Mesendoderm (in vitro differentiated cells): ENCODE results near the gene FLVCR1.
A peak's percentile ranks its signal among the peaks of the same experiment; 100 is the strongest.

Experiments used
- DNase-seq: peaks from one replicate; pipeline ENCODE4 v3.0.0; 2013
- H2AK5ac ChIP-seq: 2 replicates; pipeline ENCODE4 v1.6.1; 2013; ENCODE audit warnings: low read length, inconsistent platforms
- H2BK120ac ChIP-seq: 2 replicates; pipeline ENCODE4 v1.6.1; 2013; ENCODE audit warnings: low read depth, mild to moderate bottlenecking, low read length, moderate library complexity, mixed read lengths
- H2BK15ac ChIP-seq: replicated peaks from 2 replicates; pipeline ENCODE4 v1.6.1; 2013; ENCODE audit warnings: low read depth, mild to moderate bottlenecking, moderate library complexity
- H2BK5ac ChIP-seq: 2 replicates; pipeline ENCODE4 v1.6.1; 2013; ENCODE audit warnings: low read length, inconsistent platforms
- H3K18ac ChIP-seq: 2 replicates; pipeline ENCODE4 v1.6.1; 2013; ENCODE audit warnings: mild to moderate bottlenecking, low read length, mixed read lengths
- H3K23ac ChIP-seq: one replicate; pipeline ENCODE4 v1.6.1; 2013; ENCODE audit warnings: low read length
- H3K27ac ChIP-seq: 2 replicates; pipeline ENCODE4 v1.5.1; 2013; ENCODE audit warnings: low read depth, mild to moderate bottlenecking, inconsistent platforms, low read length, moderate library complexity
- H3K27me3 ChIP-seq: 2 replicates; pipeline ENCODE4 v1.6.1; 2013; ENCODE audit warnings: low read length, control low read depth, mild to moderate bottlenecking, inconsistent platforms; ENCODE audit not compliant: insufficient read depth, poor library complexity
- H3K36me3 ChIP-seq: 2 replicates; pipeline ENCODE4 v1.6.1; 2013; ENCODE audit warnings: low read length, inconsistent platforms; ENCODE audit not compliant: control insufficient read depth, insufficient read depth
- H3K4ac ChIP-seq: one replicate; pipeline ENCODE4 v1.6.1; 2013; ENCODE audit warnings: low read depth, mild to moderate bottlenecking, low read length, moderate library complexity
- H3K4me1 ChIP-seq: 2 replicates; pipeline ENCODE4 v1.6.1; 2013; ENCODE audit warnings: low read depth, low read length, inconsistent platforms; ENCODE audit not compliant: control insufficient read depth
- H3K4me2 ChIP-seq: 2 replicates; pipeline ENCODE4 v1.6.1; 2013; ENCODE audit warnings: low read length
- H3K4me3 ChIP-seq: 2 replicates; pipeline ENCODE4 v1.5.1; 2013; ENCODE audit warnings: mild to moderate bottlenecking, low read length
- H3K56ac ChIP-seq: one replicate; pipeline ENCODE4 v1.6.1; 2013; ENCODE audit warnings: low read length
- H3K79me1 ChIP-seq: 2 replicates; pipeline ENCODE4 v1.6.1; 2013; ENCODE audit warnings: low read length, inconsistent platforms
- H3K79me2 ChIP-seq: 2 replicates; pipeline ENCODE4 v1.6.1; 2013; ENCODE audit warnings: mild to moderate bottlenecking, low read length; ENCODE audit not compliant: control insufficient read depth, insufficient read depth
- H3K9ac ChIP-seq: 2 replicates; pipeline ENCODE4 v1.6.1; 2013; ENCODE audit warnings: low read length, inconsistent platforms
- H4K5ac ChIP-seq: one replicate; pipeline ENCODE4 v1.6.1; 2013; ENCODE audit warnings: low read length
- H4K8ac ChIP-seq: one replicate; pipeline ENCODE4 v1.6.1; 2013; ENCODE audit warnings: low read depth, mild to moderate bottlenecking, control low read depth, low read length, moderate library complexity
- WGBS: extraction: QIAGEN DNeasy Blood & Tissue Kit; methylation state at CpG from one replicate; pipeline ENCODE4 v1.1.7; 2013; ENCODE audit warnings: low lambda C conversion rate, missing lambda C conversion rate; ENCODE audit not compliant: insufficient coverage; ENCODE audit errors: extremely low coverage; 5-methylcytosine and 5-hydroxymethylcytosine counted together

FLVCR1 gene

GRCh38 chr1:212937034-212937433 is 79.0 kb downstream of the FLVCR1 start:
- Histone ChIP-seq H2BK5ac (no peak overlapping the region), H3K4me1 (no peaks in the 10 kb centered on the region), H4K8ac (no peak overlapping the region), H3K79me2 (no peaks in the 10 kb centered on the region), H3K56ac (no peak overlapping the region), H3K4me2 (no peak overlapping the region), H3K18ac (no peak overlapping the region), H3K79me1 (no peaks in the 10 kb centered on the region), H3K4ac (no peak overlapping the region), H4K5ac (no peak overlapping the region), H3K4me3 (no peak overlapping the region), H3K27ac (no peak overlapping the region), H3K9ac (no peak overlapping the region), H3K23ac (no peak overlapping the region), H3K27me3 (no peaks in the 10 kb centered on the region), H2BK15ac (no peak overlapping the region), H2BK120ac (no peak overlapping the region), H2AK5ac (no peak overlapping the region), H3K36me3 (no peaks in the 10 kb centered on the region)
- no peak for DNase-seq
- WGBS = no CpG with 5 or more reads among the region's 3 CpGs

GRCh38 chr1:212938846-212939245 is 80.8 kb downstream of the FLVCR1 start:
- Histone ChIP-seq H3K79me1 (no peaks in the 10 kb centered on the region), H2BK15ac (no peak overlapping the region), H3K36me3 (no peaks in the 10 kb centered on the region), H2AK5ac (no peak overlapping the region), H4K5ac (no peak overlapping the region), H3K4me2 (no peak overlapping the region), H3K4me1 (no peaks in the 10 kb centered on the region), H4K8ac (no peak overlapping the region), H3K79me2 (no peaks in the 10 kb centered on the region), H3K56ac (no peak overlapping the region), H2BK120ac (no peak overlapping the region), H3K4ac (no peak overlapping the region), H3K4me3 (no peak overlapping the region), H3K27me3 (no peaks in the 10 kb centered on the region), H2BK5ac (no peak overlapping the region), H3K27ac (no peak overlapping the region), H3K9ac (no peak overlapping the region), H3K23ac (no peak overlapping the region), H3K18ac (no peak overlapping the region)
- no CpG with 5 or more reads among the region's 6 CpGs for WGBS
- no peak for DNase-seq

GRCh38 chr1:212941452-212941851 is 83.4 kb downstream of the FLVCR1 start:
- Histone ChIP-seq H3K36me3 (no peaks in the 10 kb centered on the region), H3K27ac (no peak overlapping the region), H3K4me2 (no peak overlapping the region), H4K8ac (no peak overlapping the region), H3K79me2 (no peaks in the 10 kb centered on the region), H3K23ac (no peak overlapping the region), H3K4me3 (no peak overlapping the region), H3K56ac (no peak overlapping the region), H3K9ac (no peak overlapping the region), H3K79me1 (no peaks in the 10 kb centered on the region), H2AK5ac (no peak overlapping the region), H3K18ac (no peak overlapping the region), H2BK120ac (no peak overlapping the region), H4K5ac (no peak overlapping the region), H3K4ac (no peak overlapping the region), H3K4me1 (no peaks in the 10 kb centered on the region), H2BK5ac (no peak overlapping the region), H2BK15ac (no peak overlapping the region), H3K27me3 (no peaks in the 10 kb centered on the region)
- WGBS = no CpG with 5 or more reads among the region's 1 CpG
- DNase-seq = peak; percentile 61

GRCh38 chr1:212942679-212943392 is 84.8 kb downstream of the FLVCR1 start:
- no peak overlapping the region for H3K4ac ChIP-seq
- H2BK5ac ChIP-seq = no peak overlapping the region
- H3K36me3 ChIP-seq = no peaks in the 10 kb centered on the region
- no peak overlapping the region for H4K8ac ChIP-seq
- H2BK120ac ChIP-seq = no peak overlapping the region
- H3K9ac ChIP-seq = no peak overlapping the region
- no peak overlapping the region for H3K4me3 ChIP-seq
- H3K56ac ChIP-seq = no peak overlapping the region
- no peaks in the 10 kb centered on the region for H3K79me1 ChIP-seq
- H3K4me1 ChIP-seq = no peaks in the 10 kb centered on the region
- no peak overlapping the region for H3K27ac ChIP-seq
- no peak overlapping the region for H3K4me2 ChIP-seq
- H3K23ac ChIP-seq = no peak overlapping the region
- no CpG with 5 or more reads among the region's 6 CpGs for WGBS
- H2BK15ac ChIP-seq = no peak overlapping the region
- H2AK5ac ChIP-seq = no peak overlapping the region
- no peaks in the 10 kb centered on the region for H3K79me2 ChIP-seq
- H4K5ac ChIP-seq = no peak overlapping the region
- no peaks in the 10 kb centered on the region for H3K27me3 ChIP-seq
- DNase-seq = no peak
- no peak overlapping the region for H3K18ac ChIP-seq

- no peak overlapping the region for H3K4me2 ChIP-seq
- no peak overlapping the region for H2BK120ac ChIP-seq
- WGBS = no CpG with 5 or more reads among the region's 4 CpGs
- no peak overlapping the region for H4K8ac ChIP-seq
- H3K4me1 ChIP-seq = no peaks in the 10 kb centered on the region
- no peaks in the 10 kb centered on the region for H3K27me3 ChIP-seq
- no peaks in the 10 kb centered on the region for H3K79me2 ChIP-seq
- no peak overlapping the region for H2BK15ac ChIP-seq
- H3K36me3 ChIP-seq = no peaks in the 10 kb centered on the region
- no peak overlapping the region for H3K27ac ChIP-seq
- H3K79me1 ChIP-seq = no peaks in the 10 kb centered on the region
- no peak overlapping the region for H4K5ac ChIP-seq
- H3K4me3 ChIP-seq = no peak overlapping the region
- no peak for DNase-seq
- no peak overlapping the region for H3K56ac ChIP-seq
- no peak overlapping the region for H2BK5ac ChIP-seq
- no peak overlapping the region for H3K4ac ChIP-seq
- H3K9ac ChIP-seq = no peak overlapping the region
- no peak overlapping the region for H3K18ac ChIP-seq
- no peak overlapping the region for H3K23ac ChIP-seq
- no peak overlapping the region for H2AK5ac ChIP-seq
These were observed 85.3 kb downstream of the FLVCR1 start for GRCh38 chr1:212943393-212943710.

- Histone ChIP-seq H3K4me3 (no peak overlapping the region), H2AK5ac (no peak overlapping the region), H3K4me1 (no peaks in the 10 kb centered on the region), H3K23ac (no peak overlapping the region), H3K27me3 (no peaks in the 10 kb centered on the region), H3K4me2 (no peak overlapping the region), H3K9ac (no peak overlapping the region), H3K36me3 (no peaks in the 10 kb centered on the region), H4K5ac (no peak overlapping the region), H3K79me1 (no peaks in the 10 kb centered on the region), H3K18ac (no peak overlapping the region), H2BK120ac (no peak overlapping the region), H3K56ac (no peak overlapping the region), H3K4ac (no peak overlapping the region), H4K8ac (no peak overlapping the region), H2BK15ac (no peak overlapping the region), H2BK5ac (no peak overlapping the region), H3K27ac (no peak overlapping the region), H3K79me2 (no peaks in the 10 kb centered on the region)
- no CpG with 5 or more reads among the region's 6 CpGs for WGBS
- no peak for DNase-seq
These were observed 86.3 kb downstream of the FLVCR1 start for GRCh38 chr1:212944229-212944901.
